Activated T-cell treated with anti-CD3 and anti-CD28 coated beads, Interleukin-2, amount 50 U/mL, for 4 hours (primary cell): ENCODE measurements around the gene TBCK. TPM values are rescaled to one million over a fixed set of nuclear protein-coding genes. Genes with fewer than 3 reads are reported as not detected.
"Not testable (repeated sequence)": the region's sequence is repeated elsewhere in the genome, so short reads cannot be mapped to it uniquely, and the experiment has no call there.

ENCODE experiments used
- ATAC-seq, 2 donors: fragments of 200-7000 bp; cut with Tn5 transposase; one replicate each; pipeline ENCODE4 v1.10.0; 2021
- DNase-seq: peaks from one replicate; pipeline ENCODE4 v3.0.0-alpha.2; 2020
- H3K27me3 Mint-ChIP-seq: one replicate; pipeline ENCODE4 v1.8.0; 2021; ENCODE audit warnings: low read depth, mixed read lengths
- H3K36me3 Mint-ChIP-seq: one replicate; pipeline ENCODE4 v1.8.0; 2022; ENCODE audit warnings: mixed read lengths; ENCODE audit not compliant: insufficient read depth
- H3K4me1 Mint-ChIP-seq: one replicate; pipeline ENCODE4 v1.8.0; 2021; ENCODE audit warnings: low read depth, mixed read lengths
- H3K4me3 Mint-ChIP-seq: one replicate; pipeline ENCODE4 v1.8.0; 2021; ENCODE audit warnings: mild to moderate bottlenecking, moderate library complexity, mixed read lengths
- H3K9me3 Mint-ChIP-seq: one replicate; pipeline ENCODE4 v1.8.0; 2021; ENCODE audit warnings: mixed read lengths
- total RNA-seq, 3 donors: library from RNA; stranded (reverse); gene quantifications; one replicate each; pipeline ENCODE4 v1.2.1, GENCODE V29; 2021

TBCK gene
- total RNA-seq, 3 donors from 2014 or later, result 12.7 to 15.8 (median 15.1) TPM

DNA sequence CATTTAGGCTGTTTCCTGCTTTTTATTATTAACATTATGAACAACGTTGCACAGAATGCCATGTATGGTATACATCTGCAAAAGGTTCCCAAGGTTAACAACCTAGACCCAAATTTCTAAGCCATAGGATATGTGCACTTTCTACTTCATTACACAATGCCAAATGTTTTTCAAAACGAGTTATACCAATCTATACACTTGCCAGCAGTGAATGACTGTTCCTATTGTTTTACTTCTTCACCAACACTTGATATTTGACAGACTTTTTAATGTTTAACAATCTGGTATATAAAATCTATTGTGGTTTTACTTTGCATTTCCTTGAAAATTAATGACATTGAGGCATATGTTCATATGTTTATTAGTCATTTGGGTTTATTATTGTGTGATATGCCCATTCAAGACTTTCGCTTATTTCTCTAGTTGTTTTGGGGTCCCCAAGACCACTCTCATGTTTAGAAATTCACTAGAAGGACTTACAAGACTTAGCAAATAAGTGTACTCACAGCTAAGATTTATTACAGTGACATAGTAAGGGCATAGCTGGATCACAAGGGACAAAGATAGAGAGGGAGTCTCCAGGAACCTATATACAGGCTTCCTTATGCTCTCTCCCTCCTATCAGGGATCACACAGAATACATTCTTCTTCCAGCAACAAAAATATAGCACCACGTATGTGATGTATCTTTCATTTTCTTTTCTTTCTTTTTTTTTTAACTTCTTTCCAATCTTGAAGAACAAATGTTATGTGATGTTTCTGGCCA, 62.5 kb downstream of the TBCK start:
- H3K27me3 Mint-ChIP-seq, result no peaks in the 10 kb centered on the region
- no peaks in the 10 kb centered on the region for H3K4me1 Mint-ChIP-seq
- peaks cover 27% of the 10 kb centered on the region for H3K36me3 Mint-ChIP-seq
- H3K9me3 Mint-ChIP-seq, result no peaks in the 10 kb centered on the region
- H3K4me3 Mint-ChIP-seq, result no peak overlapping the region
- DNase-seq (no peak), ATAC-seq (no peak)

DNA sequence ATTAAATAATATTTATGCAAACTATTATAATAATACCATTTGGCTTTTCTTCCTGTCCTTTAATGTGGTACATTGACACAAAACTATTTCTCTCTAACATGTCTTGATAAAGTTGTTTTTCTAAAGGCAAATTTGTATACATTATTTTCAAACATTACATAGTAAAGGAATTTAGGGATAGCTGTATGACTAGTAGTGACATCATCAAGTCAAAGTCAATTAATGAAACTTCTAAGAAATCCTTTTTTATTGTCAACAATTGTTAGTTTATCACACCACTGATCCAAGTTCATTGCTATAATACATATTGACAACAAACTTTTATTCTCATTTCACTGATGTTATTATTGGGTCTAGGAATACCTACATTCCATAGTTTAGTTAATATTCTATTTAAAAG, 68.4 kb downstream of the TBCK start:
- Mint-ChIP-seq H3K4me3 (no peak overlapping the region), H3K4me1 (no peaks in the 10 kb centered on the region), H3K27me3 (no peaks in the 10 kb centered on the region), H3K36me3 (peaks cover 31% of the 10 kb centered on the region), H3K9me3 (no peaks in the 10 kb centered on the region)
- no peak for DNase-seq
- ATAC-seq, result no peak

DNA sequence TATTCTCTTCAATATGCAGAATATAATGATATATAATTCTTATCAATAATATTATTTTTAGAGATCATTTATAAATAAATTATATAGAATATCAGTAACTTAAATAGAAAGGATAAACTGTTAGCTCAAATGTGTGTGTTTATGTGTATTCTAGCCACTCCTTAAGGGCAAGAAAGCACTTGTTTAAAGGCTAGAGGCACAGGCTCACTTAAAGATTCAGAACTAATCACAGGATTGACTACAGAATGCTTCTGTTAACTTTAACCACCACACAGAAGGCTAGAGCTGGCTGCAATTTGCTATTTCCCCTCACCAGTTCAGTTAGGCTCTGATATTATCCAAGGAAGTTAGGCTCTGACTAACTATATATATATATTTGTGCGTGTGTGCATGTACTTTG, 69.6 kb downstream of the TBCK start:
- no peak for ATAC-seq
- H3K4me3 Mint-ChIP-seq, result no peak overlapping the region
- no peaks in the 10 kb centered on the region for H3K27me3 Mint-ChIP-seq

DNA sequence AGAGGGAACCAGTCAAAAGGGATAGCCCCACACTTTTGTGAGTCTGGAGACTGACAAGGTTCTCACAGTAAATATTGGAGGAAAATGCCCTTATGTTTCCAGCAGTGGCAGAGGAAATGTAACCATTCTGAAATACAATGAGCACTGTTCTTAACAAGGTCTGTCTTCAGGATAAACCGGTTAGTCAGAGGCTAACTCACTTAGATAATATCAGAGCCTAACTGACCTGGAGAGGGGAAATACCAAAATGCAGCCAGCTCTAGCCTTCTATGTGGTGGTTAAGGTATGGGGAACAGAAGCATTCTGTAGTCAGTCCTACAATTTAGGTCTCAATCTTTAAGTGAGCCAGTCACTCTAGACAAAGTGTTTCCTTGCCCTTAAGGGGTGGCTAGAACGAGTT, 70.8 kb downstream of the TBCK start:
- Mint-ChIP-seq H3K4me1 (no peaks in the 10 kb centered on the region), H3K27me3 (no peaks in the 10 kb centered on the region), H3K36me3 (peaks cover 26% of the 10 kb centered on the region), H3K9me3 (no peaks in the 10 kb centered on the region), H3K4me3 (no peak overlapping the region)
- ATAC-seq (no peak), DNase-seq (no peak)

More for the DNA sequence above, 69.6 kb downstream of the TBCK start:
- no peak for DNase-seq
- Mint-ChIP-seq H3K4me1 (no peaks in the 10 kb centered on the region), H3K9me3 (no peaks in the 10 kb centered on the region), H3K36me3 (peaks cover 30% of the 10 kb centered on the region)

DNA sequence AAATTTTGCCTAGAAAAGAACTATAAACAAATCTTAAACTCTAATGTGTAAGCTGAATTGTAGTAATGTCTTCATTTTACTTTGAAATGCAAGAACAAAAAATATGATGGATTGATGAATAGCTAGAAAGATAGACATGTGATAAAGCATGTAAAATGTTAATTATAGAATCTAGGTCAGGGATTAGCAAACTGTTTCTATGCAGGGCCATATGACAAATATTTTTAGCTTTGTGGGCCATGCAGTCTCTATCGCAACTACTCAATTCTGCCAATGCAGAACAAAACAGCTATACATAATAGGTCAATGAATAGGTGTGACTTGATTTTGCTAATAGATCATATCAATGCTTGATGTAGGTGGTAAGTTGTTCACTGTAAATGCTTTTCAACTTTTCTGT, 75.3 kb downstream of the TBCK start:
- Mint-ChIP-seq H3K9me3 (no peaks in the 10 kb centered on the region), H3K4me3 (no peak overlapping the region), H3K36me3 (peaks cover 11% of the 10 kb centered on the region), H3K27me3 (no peaks in the 10 kb centered on the region), H3K4me1 (no peaks in the 10 kb centered on the region)
- DNase-seq, result no peak
- ATAC-seq, result no peak

DNA sequence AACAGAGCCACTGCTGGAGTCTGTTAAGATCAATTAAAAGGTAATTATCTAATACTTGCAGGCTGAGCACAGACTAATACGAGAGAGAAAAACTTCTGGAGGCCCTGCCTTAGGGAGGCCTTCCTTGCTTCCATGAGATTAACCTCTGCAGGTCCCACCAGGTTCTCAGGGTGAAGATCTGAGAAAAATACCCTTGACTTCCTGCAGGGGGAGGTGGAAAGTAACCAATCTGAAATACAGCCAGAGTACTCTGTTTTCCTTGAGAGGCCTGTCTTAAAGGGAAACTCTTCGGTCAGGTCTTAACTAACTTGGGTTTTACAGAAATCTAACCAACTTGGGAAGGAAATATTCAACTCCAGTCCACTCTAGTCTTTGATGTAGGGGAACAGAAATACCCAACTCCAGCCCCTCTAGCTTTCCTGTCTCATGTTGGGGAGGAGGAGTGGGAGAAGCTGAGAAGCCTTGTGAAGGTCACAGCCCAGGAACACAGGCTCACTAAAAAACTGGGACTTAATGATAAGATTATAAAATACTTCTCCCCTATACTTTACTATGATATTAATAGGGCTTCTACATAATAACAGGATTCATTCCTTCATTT, 77.1 kb downstream of the TBCK start:
- H3K27me3 Mint-ChIP-seq, result no peaks in the 10 kb centered on the region
- ATAC-seq, result no peak
- no peak for DNase-seq
- H3K4me3 Mint-ChIP-seq, result no peak overlapping the region
- no peaks in the 10 kb centered on the region for H3K4me1 Mint-ChIP-seq
- H3K9me3 Mint-ChIP-seq, result no peaks in the 10 kb centered on the region
- H3K36me3 Mint-ChIP-seq, result peaks cover 16% of the 10 kb centered on the region

DNA sequence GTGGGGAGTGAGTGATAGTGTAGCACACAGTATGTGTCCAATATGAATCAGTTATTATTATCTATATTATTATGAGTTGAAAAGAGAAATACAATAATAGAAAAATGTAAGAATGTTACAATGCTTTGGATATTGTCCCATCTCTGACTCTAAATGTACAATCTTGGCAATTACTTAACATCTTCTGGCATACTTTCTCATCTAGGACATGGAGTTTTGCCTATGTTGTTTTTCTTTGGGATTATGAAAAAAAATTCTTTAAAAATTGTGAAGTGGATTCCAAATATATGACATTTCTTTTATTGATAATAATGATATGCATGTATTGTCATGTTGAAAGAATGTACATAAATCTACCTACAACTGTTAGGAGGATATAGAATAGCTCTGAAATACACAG, 84.1 kb downstream of the TBCK start:
- Mint-ChIP-seq H3K4me1 (no peaks in the 10 kb centered on the region), H3K9me3 (no peaks in the 10 kb centered on the region), H3K36me3 (peaks cover 31% of the 10 kb centered on the region), H3K4me3 (no peak overlapping the region), H3K27me3 (no peaks in the 10 kb centered on the region)
- DNase-seq, result no peak
- no peak for ATAC-seq

DNA sequence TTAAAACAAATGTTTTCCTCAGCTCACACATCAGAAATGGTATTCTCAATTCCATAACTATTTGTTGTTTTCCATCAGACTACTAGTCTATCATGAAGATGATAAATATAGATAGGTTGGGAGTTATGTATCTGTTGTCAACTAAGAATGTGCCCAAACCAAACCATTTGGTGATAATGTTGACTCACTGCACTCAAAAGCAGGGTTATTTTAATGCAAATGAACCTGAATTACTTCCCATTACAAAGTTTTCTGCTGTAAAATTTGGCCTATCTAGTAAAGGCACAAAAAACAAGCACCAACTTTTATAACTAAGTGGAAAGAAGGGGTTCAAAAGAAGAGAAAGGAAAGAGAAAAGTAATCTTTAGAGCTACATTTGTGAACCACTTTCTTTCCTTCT, 93.5 kb downstream of the TBCK start:
- DNase-seq (no peak), ATAC-seq (no peak)
- Mint-ChIP-seq H3K9me3 (peaks cover 5% of the 10 kb centered on the region), H3K27me3 (no peaks in the 10 kb centered on the region), H3K4me1 (no peaks in the 10 kb centered on the region), H3K36me3 (peaks cover 28% of the 10 kb centered on the region), H3K4me3 (no peak overlapping the region)

DNA sequence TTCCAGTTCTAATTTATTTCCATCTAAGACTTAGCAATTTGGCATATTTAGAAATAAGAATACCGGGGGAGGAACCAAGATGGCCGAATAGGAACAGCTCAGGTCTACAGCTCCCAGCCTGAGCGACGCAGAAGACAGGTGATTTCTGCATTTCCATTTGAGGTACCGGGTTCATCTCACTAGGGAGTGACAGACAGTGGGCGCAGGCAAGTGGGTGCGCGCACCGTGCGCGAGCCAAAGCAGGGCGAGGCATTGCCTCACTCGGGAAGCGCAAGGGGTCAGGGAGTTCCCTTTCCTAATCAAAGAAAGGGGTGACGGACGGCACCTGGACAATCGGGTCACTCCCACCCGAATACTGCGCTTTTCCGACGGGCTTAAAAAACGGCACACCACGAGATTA, 102.7 kb downstream of the TBCK start:
- not testable (repeated sequence) for ATAC-seq, H3K27me3 Mint-ChIP-seq, H3K4me3 Mint-ChIP-seq, H3K4me1 Mint-ChIP-seq, DNase-seq, H3K9me3 Mint-ChIP-seq
- H3K36me3 Mint-ChIP-seq, result peaks cover 20% of the 10 kb centered on the region

DNA sequence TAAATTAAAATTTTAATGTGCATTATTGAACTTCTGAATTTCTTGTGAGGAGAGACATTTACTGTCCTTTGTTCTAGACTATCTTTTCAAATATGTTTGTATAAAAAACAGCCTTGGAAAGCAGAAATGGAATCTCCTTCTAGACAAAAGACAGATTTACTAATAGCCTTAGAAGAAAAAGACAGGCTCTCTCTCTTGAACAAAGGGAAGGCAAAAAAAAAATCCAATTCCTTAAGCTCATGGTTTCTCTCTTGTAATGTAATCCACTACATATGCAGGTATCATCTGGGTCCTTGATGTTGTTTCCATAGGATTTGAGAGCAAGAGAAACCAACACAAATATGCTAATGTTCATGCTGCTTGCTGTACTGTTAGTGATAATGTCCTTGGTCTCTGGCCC, 106.0 kb downstream of the TBCK start:
- DNase-seq (no peak), ATAC-seq (no peak)
- peaks cover 21% of the 10 kb centered on the region for H3K36me3 Mint-ChIP-seq
- H3K9me3 Mint-ChIP-seq, result no peaks in the 10 kb centered on the region
- H3K4me3 Mint-ChIP-seq, result no peak overlapping the region
- no peaks in the 10 kb centered on the region for H3K27me3 Mint-ChIP-seq
- no peaks in the 10 kb centered on the region for H3K4me1 Mint-ChIP-seq

DNA sequence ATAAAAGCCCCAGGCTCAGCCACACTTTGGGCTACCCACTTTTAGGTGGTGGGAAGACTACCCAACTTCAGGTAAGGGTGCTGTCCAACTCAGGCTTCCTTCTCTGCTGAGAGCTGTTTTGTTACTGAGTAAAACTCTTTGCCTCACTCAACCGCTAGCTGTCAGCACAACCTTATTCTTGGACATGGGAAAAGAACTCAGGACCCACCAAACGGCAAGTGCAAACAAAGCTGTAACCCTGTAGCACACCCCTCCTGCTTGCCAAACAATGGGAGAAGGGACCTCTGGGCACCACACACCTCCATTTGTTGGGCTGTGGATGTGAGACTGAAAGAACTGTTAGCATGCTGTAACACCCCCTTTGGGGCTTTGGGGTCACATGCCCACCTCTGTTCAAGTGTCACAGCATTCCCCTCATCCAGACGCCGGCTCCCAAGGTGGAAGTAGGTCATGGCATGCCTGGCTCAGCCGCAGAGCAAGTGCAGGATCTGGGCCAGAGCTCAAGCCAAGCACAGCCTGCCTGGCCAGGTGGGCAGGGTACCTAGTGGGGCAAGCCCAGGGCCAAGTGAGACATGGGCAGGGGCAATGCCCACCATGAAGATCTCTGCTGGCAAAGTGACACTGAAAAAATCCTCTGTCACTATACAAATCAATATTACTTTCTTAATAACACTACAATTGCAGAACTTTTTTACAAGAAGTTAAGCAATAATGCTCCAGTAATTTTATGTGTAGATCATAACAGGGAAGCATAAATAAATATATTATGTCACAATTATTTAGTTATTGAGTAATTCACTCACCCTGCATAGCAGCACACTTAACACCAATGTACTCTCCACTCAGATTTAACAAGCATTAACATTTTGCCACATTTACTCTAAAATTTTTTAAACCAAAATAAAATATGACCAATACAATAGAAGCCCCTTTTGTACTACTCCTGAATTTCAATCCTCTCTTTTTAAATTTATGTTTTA, 107.2 kb downstream of the TBCK start:
- Mint-ChIP-seq H3K36me3 (peaks cover 21% of the 10 kb centered on the region), H3K27me3 (no peaks in the 10 kb centered on the region), H3K9me3 (no peaks in the 10 kb centered on the region), H3K4me3 (no peak overlapping the region), H3K4me1 (no peaks in the 10 kb centered on the region)
- ATAC-seq (no peak), DNase-seq (no peak)

DNA sequence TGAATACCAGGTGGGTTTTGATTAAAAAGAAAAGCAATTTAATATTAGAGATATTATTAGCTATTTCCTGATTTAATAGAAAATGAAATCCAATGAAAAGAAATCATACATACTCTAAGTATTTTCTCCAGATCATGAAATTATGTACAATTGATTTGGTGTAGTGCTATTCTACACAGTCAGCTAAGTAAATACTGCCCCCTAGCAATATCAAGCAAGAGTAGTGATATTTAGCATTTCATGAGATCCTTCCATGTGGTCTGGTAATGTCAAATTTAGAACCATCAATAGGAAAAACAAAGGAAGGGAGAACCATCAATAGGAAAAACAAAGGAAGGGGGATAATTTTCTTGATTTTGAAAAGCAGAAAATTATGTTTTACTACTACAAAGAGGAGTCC, 114.6 kb downstream of the TBCK start:
- no peak for ATAC-seq
- no peaks in the 10 kb centered on the region for H3K4me1 Mint-ChIP-seq
- no peak for DNase-seq
- H3K27me3 Mint-ChIP-seq, result no peaks in the 10 kb centered on the region
- peaks cover 14% of the 10 kb centered on the region for H3K36me3 Mint-ChIP-seq
- H3K4me3 Mint-ChIP-seq, result no peak overlapping the region
- H3K9me3 Mint-ChIP-seq, result no peaks in the 10 kb centered on the region

DNA sequence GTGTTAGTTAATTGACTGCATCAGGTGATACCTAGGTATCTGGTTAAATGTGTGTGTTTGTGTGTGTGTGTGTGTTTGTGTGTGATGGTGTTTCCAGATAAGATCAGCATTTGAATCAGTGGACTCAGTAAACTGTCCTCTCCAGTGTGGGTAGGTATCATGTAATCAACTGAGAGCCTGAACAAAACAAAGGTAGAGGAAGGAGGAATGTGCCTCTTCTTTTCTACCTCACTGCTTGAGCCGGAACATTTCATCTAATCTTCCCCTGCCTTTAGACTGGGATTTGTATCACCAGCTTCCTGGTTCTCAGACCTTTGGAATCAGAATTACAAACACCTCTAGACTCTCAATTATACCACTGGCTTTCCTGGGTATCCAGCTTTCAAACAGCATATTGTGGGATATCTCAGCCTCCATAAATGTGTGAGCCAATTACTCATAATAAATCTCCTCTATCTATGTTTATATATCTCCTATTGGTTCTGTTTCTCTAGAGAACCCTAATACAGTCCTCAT, 120.5 kb downstream of the TBCK start:
- Mint-ChIP-seq H3K36me3 (peaks cover 41% of the 10 kb centered on the region), H3K9me3 (no peaks in the 10 kb centered on the region), H3K4me1 (no peaks in the 10 kb centered on the region), H3K4me3 (no peak overlapping the region), H3K27me3 (no peaks in the 10 kb centered on the region)
- DNase-seq (no peak), ATAC-seq (no peak)

DNA sequence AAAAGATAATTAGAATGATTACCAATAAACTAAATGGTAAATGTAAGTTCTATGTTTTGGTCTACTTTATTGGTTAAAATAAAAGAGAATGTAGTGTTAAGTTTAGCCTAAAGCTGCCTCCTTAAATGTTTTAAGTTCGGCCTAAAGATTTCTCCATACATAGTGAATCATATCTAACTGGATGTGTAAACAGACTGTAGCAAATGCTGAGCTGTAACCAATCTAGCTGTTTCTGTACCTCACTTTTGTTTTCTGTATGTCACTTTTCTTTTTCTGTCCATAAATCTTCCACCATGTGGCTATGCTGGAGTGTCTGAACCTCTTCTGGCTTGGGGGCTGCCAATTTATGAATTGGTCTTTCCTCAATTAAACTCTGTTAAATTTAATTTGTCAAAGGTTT, 121.2 kb downstream of the TBCK start:
- Mint-ChIP-seq H3K36me3 (peaks cover 43% of the 10 kb centered on the region), H3K4me1 (no peaks in the 10 kb centered on the region), H3K4me3 (no peak overlapping the region), H3K9me3 (no peaks in the 10 kb centered on the region), H3K27me3 (no peaks in the 10 kb centered on the region)
- DNase-seq (no peak), ATAC-seq (no peak)
